PC-9 (cell line): Measurements from ENCODE around the gene RNF10.

Experiments
- EZH2 ChIP-seq: fragments of 200-600 bp; sonication (generic); IDR thresholded peaks from 2 replicates; pipeline ENCODE4 v1.8.0; 2017; ENCODE audit warnings: antibody characterized with exemption, low read depth
- TF ChIP-seq, protein P1 (sequence below): fragments of 200-600 bp; sonication (generic); conservative IDR thresholded peaks from 2 replicates; pipeline ENCODE4 v1.6.1; 2017; ENCODE audit warnings: mixed run types, antibody characterized with exemption, mild to moderate bottlenecking, moderate library complexity

DNA sequence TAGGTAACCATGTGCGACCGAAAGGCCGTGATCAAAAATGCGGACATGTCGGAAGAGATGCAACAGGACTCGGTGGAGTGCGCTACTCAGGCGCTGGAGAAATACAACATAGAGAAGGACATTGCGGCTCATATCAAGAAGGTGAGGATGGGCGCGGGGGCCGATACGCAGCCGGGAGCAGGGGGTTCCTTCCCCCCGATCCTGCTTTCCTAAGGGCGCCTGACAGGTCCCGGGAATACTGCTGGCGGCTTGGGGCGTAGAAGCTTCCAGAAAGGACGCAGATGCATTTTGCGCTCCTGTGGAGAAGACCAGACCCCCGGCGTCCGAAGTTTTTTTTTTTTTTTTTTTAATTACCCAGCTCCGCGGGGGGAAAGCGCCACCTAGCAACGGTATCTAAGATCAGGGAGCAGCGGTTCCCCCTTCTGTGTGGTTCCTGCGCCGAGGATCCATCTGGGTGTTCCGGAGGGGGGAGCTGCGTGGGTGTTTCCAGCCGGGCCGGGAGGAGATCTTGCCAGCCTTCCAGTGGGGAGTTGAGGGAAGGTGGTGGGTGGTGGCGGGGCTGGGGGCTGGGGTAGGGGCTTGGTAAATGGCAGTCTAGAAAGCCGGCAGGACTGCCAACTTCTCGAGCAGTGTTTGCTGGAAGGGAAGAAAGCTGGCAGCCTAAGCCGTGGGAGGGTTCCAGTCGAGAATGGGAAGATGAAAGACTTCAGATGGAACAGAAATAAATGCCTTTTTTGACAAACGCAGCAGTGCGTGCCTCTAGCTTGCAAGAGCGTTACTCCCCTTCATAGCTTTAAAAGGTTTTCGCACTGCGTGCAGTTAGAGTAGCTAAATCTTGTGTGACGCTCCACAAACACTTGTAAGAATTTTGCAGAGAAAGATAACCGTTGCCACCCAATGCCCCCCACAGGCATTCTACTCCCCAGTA is 37.5 kb upstream of the RNF10 start:
- TF ChIP-seq, protein P1, sequence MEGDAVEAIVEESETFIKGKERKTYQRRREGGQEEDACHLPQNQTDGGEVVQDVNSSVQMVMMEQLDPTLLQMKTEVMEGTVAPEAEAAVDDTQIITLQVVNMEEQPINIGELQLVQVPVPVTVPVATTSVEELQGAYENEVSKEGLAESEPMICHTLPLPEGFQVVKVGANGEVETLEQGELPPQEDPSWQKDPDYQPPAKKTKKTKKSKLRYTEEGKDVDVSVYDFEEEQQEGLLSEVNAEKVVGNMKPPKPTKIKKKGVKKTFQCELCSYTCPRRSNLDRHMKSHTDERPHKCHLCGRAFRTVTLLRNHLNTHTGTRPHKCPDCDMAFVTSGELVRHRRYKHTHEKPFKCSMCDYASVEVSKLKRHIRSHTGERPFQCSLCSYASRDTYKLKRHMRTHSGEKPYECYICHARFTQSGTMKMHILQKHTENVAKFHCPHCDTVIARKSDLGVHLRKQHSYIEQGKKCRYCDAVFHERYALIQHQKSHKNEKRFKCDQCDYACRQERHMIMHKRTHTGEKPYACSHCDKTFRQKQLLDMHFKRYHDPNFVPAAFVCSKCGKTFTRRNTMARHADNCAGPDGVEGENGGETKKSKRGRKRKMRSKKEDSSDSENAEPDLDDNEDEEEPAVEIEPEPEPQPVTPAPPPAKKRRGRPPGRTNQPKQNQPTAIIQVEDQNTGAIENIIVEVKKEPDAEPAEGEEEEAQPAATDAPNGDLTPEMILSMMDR = no peak
- no peak for TF ChIP-seq EZH2
